Activated naive CD4-positive, alpha-beta T cell treated with anti-CD3 and anti-CD28 coated beads for 36 hours (primary cell): ENCODE results near the gene DCX. TPM values are rescaled to one million over a fixed set of nuclear protein-coding genes. Genes with fewer than 3 reads are reported as not detected.

Source experiments
- CTCF ChIA-PET: fragments of 350-600 bp; sonication (Branson Sonifier 250); formaldehyde crosslinking; loops from one replicate; lab custom pipeline; 2021; ENCODE audit warnings: antibody characterized with exemption; lab: Charles Lee
- DNase-seq: peaks from one replicate; pipeline ENCODE4 v3.0.0-alpha.2; 2020
- H3K27ac Mint-ChIP-seq: one replicate; pipeline ENCODE4 v1.8.0; 2021; ENCODE audit warnings: mild to moderate bottlenecking, mixed read lengths
- H3K27me3 Mint-ChIP-seq: one replicate; pipeline ENCODE4 v1.8.0; 2021; ENCODE audit warnings: low read depth, mixed read lengths
- H3K36me3 Mint-ChIP-seq: one replicate; pipeline ENCODE4 v1.8.0; 2021; ENCODE audit warnings: low read depth, mixed read lengths
- H3K4me1 Mint-ChIP-seq: one replicate; pipeline ENCODE4 v1.8.0; 2021; ENCODE audit warnings: low read depth, mixed read lengths
- H3K4me3 Mint-ChIP-seq: one replicate; pipeline ENCODE4 v1.8.0; 2021; ENCODE audit warnings: mild to moderate bottlenecking, moderate library complexity, mixed read lengths
- H3K9me3 Mint-ChIP-seq: one replicate; pipeline ENCODE4 v1.8.0; 2021; ENCODE audit warnings: mixed read lengths
- intact Hi-C: fragments of 100-400 bp; cut with micrococcal nuclease; formaldehyde crosslinking; loops from one replicate; pipeline ENCODE4 v1.15.1; 2023
- total RNA-seq, 2 experiments: library from RNA; stranded (reverse); gene quantifications; one replicate each; pipeline ENCODE4 v1.2.3, GENCODE V29; 2021

The DCX gene
- total RNA-seq, result not detected

GRCh38 chrX:111411983-111412382, at the start of gene DCX:
DCX (minus strand) TSS chrX:111412192; CDS start chrX:111410398, 1,794 bp downstream.
- Mint-ChIP-seq H3K36me3 (no peaks in the 10 kb centered on the region), H3K4me3 (no peak within 1 kb of the TSS), H3K9me3 (no peaks in the 10 kb centered on the region), H3K27ac (no peak within 1 kb of the TSS), H3K27me3 (peaks cover 6% of the 10 kb centered on the region), H3K4me1 (no peaks in the 10 kb centered on the region)
- DNase-seq, result no peak
- CTCF ChIA-PET, result no interaction called here
- intact Hi-C loops, result no loop called here

- H3K4me3 Mint-ChIP-seq, result no peak overlapping the region
- no peak for DNase-seq
- H3K9me3 Mint-ChIP-seq, result no peaks in the 10 kb centered on the region
- CTCF ChIA-PET, result no interaction called here
- no peaks in the 10 kb centered on the region for H3K27me3 Mint-ChIP-seq
- H3K27ac Mint-ChIP-seq, result no peak overlapping the region
- H3K4me1 Mint-ChIP-seq, result no peaks in the 10 kb centered on the region
- H3K36me3 Mint-ChIP-seq, result no peaks in the 10 kb centered on the region
- intact Hi-C loops, result no loop called here
Measured at GRCh38 chrX:111460607-111461006, 48.6 kb upstream of the DCX start.

GRCh38 chrX:111447298-111447697, 35.3 kb upstream of the DCX start:
- H3K4me3 Mint-ChIP-seq, result no peak overlapping the region
- no peaks in the 10 kb centered on the region for H3K36me3 Mint-ChIP-seq
- intact Hi-C loops, result loop anchor here (2.0 to 10.0 kb wide), 3 partner anchors 278 to 592 kb away; no protein-coding TSS in a partner anchor
- H3K4me1 Mint-ChIP-seq, result no peaks in the 10 kb centered on the region
- H3K27ac Mint-ChIP-seq, result no peak overlapping the region
- CTCF ChIA-PET, result interaction anchor here (0.6 to 1.3 kb wide), 4 partner anchors 12 to 349 kb away, joined by 3 to 4 read pairs (median 4); no protein-coding TSS in a partner anchor
- H3K27me3 Mint-ChIP-seq, result peaks cover 6% of the 10 kb centered on the region
- H3K9me3 Mint-ChIP-seq, result no peaks in the 10 kb centered on the region
- DNase-seq, result peak; percentile 20

- CTCF ChIA-PET, result interaction anchor here (0.6 to 1.0 kb wide), 2 partner anchors 17 to 278 kb away, joined by 3 to 4 read pairs; no protein-coding TSS in a partner anchor
- Mint-ChIP-seq H3K4me3 (no peak overlapping the region), H3K27me3 (peaks cover 6% of the 10 kb centered on the region)
Measured at GRCh38 chrX:111445485-111445884, 33.5 kb upstream of the DCX start.

GRCh38 chrX:111444881-111445280, 32.9 kb upstream of the DCX start:
- Mint-ChIP-seq H3K27ac (no peak overlapping the region), H3K4me1 (no peaks in the 10 kb centered on the region), H3K4me3 (no peak overlapping the region), H3K27me3 (peaks cover 6% of the 10 kb centered on the region), H3K36me3 (no peaks in the 10 kb centered on the region), H3K9me3 (no peaks in the 10 kb centered on the region)
- CTCF ChIA-PET, result interaction anchor here (0.6 to 1.3 kb wide), 5 partner anchors 12 to 277 kb away, joined by 3 to 6 read pairs (median 4); no protein-coding TSS in a partner anchor
- intact Hi-C loops, result loop anchor here (1.0 to 10.0 kb wide), 3 partner anchors 346 to 590 kb away; no protein-coding TSS in a partner anchor
- DNase-seq, result no peak

More at GRCh38 chrX:111445485-111445884, 33.5 kb upstream of the DCX start:
- intact Hi-C loops, result loop anchor here (1.0 to 10.0 kb wide), 3 partner anchors 346 to 591 kb away; no protein-coding TSS in a partner anchor
- no peaks in the 10 kb centered on the region for H3K36me3 Mint-ChIP-seq
- DNase-seq, result no peak
- H3K4me1 Mint-ChIP-seq, result no peaks in the 10 kb centered on the region
- no peak overlapping the region for H3K27ac Mint-ChIP-seq
- H3K9me3 Mint-ChIP-seq, result no peaks in the 10 kb centered on the region

GRCh38 chrX:111443946-111444345, 32.0 kb upstream of the DCX start:
- no peaks in the 10 kb centered on the region for H3K36me3 Mint-ChIP-seq
- intact Hi-C loops, result loop anchor here (10.0 kb wide), 1 partner anchor 589 kb away; no protein-coding TSS in a partner anchor

GRCh38 chrX:111442791-111443190, 30.8 kb upstream of the DCX start:
- no peaks in the 10 kb centered on the region for H3K9me3 Mint-ChIP-seq
- CTCF ChIA-PET, result no interaction called here
- no peak overlapping the region for H3K4me3 Mint-ChIP-seq
- intact Hi-C loops, result loop anchor here (10.0 kb wide), 1 partner anchor 588 kb away; no protein-coding TSS in a partner anchor
- H3K27me3 Mint-ChIP-seq, result peaks cover 5% of the 10 kb centered on the region
- no peaks in the 10 kb centered on the region for H3K36me3 Mint-ChIP-seq
- no peak for DNase-seq
- H3K4me1 Mint-ChIP-seq, result no peaks in the 10 kb centered on the region
- no peak overlapping the region for H3K27ac Mint-ChIP-seq

More at GRCh38 chrX:111443946-111444345, 32.0 kb upstream of the DCX start:
- DNase-seq, result no peak
- Mint-ChIP-seq H3K4me3 (no peak overlapping the region), H3K27ac (no peak overlapping the region), H3K27me3 (peaks cover 10% of the 10 kb centered on the region), H3K9me3 (no peaks in the 10 kb centered on the region), H3K4me1 (no peaks in the 10 kb centered on the region)
- CTCF ChIA-PET, result interaction anchor here (1.3 kb wide), 1 partner anchor 19 kb away, joined by 6 read pairs; no protein-coding TSS in a partner anchor

GRCh38 chrX:111435469-111435868, 23.5 kb upstream of the DCX start:
- no peaks in the 10 kb centered on the region for H3K36me3 Mint-ChIP-seq
- DNase-seq, result no peak
- H3K4me3 Mint-ChIP-seq, result no peak overlapping the region
- no peaks in the 10 kb centered on the region for H3K4me1 Mint-ChIP-seq
- no peak overlapping the region for H3K27ac Mint-ChIP-seq
- H3K9me3 Mint-ChIP-seq, result no peaks in the 10 kb centered on the region
- CTCF ChIA-PET, result interaction anchor here (1.1 kb wide), 1 partner anchor 12 kb away, joined by 3 read pairs; no protein-coding TSS in a partner anchor
- peaks cover 4% of the 10 kb centered on the region for H3K27me3 Mint-ChIP-seq
- intact Hi-C loops, result no loop called here

- Mint-ChIP-seq H3K27me3 (no peaks in the 10 kb centered on the region), H3K4me1 (no peaks in the 10 kb centered on the region), H3K9me3 (no peaks in the 10 kb centered on the region), H3K4me3 (no peak overlapping the region), H3K27ac (no peak overlapping the region), H3K36me3 (no peaks in the 10 kb centered on the region)
- no peak for DNase-seq
- CTCF ChIA-PET, result no interaction called here
- intact Hi-C loops, result no loop called here
Measured at GRCh38 chrX:111431001-111431400, 19.0 kb upstream of the DCX start.

- intact Hi-C loops, result no loop called here
- no peaks in the 10 kb centered on the region for H3K36me3 Mint-ChIP-seq
Measured at GRCh38 chrX:111411557-111411956, 435 bp downstream of the DCX start.

GRCh38 chrX:111410590-111411078, 1.4 kb downstream of the DCX start:
- H3K27ac Mint-ChIP-seq, result no peak overlapping the region
- no peaks in the 10 kb centered on the region for H3K4me1 Mint-ChIP-seq
- intact Hi-C loops, result no loop called here
- H3K4me3 Mint-ChIP-seq, result no peak overlapping the region
- no peaks in the 10 kb centered on the region for H3K36me3 Mint-ChIP-seq
- peaks cover 6% of the 10 kb centered on the region for H3K27me3 Mint-ChIP-seq
- CTCF ChIA-PET, result no interaction called here
- no peaks in the 10 kb centered on the region for H3K9me3 Mint-ChIP-seq
- DNase-seq, result no peak

More at GRCh38 chrX:111411557-111411956, 435 bp downstream of the DCX start:
- H3K9me3 Mint-ChIP-seq, result no peaks in the 10 kb centered on the region
- H3K4me3 Mint-ChIP-seq, result no peak overlapping the region
- H3K4me1 Mint-ChIP-seq, result no peaks in the 10 kb centered on the region
- DNase-seq, result no peak
- peaks cover 6% of the 10 kb centered on the region for H3K27me3 Mint-ChIP-seq
- CTCF ChIA-PET, result no interaction called here
- no peak overlapping the region for H3K27ac Mint-ChIP-seq

- no peak for DNase-seq
- no peak overlapping the region for H3K27ac Mint-ChIP-seq
- H3K27me3 Mint-ChIP-seq, result peaks cover 6% of the 10 kb centered on the region
- H3K36me3 Mint-ChIP-seq, result no peaks in the 10 kb centered on the region
- no peaks in the 10 kb centered on the region for H3K4me1 Mint-ChIP-seq
- no peaks in the 10 kb centered on the region for H3K9me3 Mint-ChIP-seq
- intact Hi-C loops, result no loop called here
- CTCF ChIA-PET, result no interaction called here
- no peak overlapping the region for H3K4me3 Mint-ChIP-seq
Measured at GRCh38 chrX:111409326-111409725, 2.7 kb downstream of the DCX start.

- no peaks in the 10 kb centered on the region for H3K4me1 Mint-ChIP-seq
- intact Hi-C loops, result no loop called here
- H3K4me3 Mint-ChIP-seq, result no peak overlapping the region
- H3K36me3 Mint-ChIP-seq, result no peaks in the 10 kb centered on the region
- no peak overlapping the region for H3K27ac Mint-ChIP-seq
- DNase-seq, result no peak
- peaks cover 6% of the 10 kb centered on the region for H3K27me3 Mint-ChIP-seq
- H3K9me3 Mint-ChIP-seq, result no peaks in the 10 kb centered on the region
- CTCF ChIA-PET, result no interaction called here
Measured at GRCh38 chrX:111407948-111408347, 4.0 kb downstream of the DCX start.
